Skin epidermis (tissue), 12 donors: ENCODE results near the gene ZNF326.
A peak's percentile ranks its signal among the peaks of the same experiment; 100 is the strongest.

ENCODE experiments used
- H3K27ac ChIP-seq, 21 experiments: fragments of 200-600 bp; sonication (generic) in 11 of 21; one replicate each; pipeline ENCODE4 v1.5.0; 2020; ENCODE audit warnings: mild to moderate bottlenecking in 3 of 21, inconsistent platforms in 2 of 21, moderate library complexity in 2 of 21
- H3K4me3 ChIP-seq, 7 experiments: fragments of 200-600 bp; sonication (generic) in 2 of 7; one replicate each; pipeline ENCODE4 v1.5.0; 2020; ENCODE audit warnings: inconsistent platforms in 2 of 7, mild to moderate bottlenecking in 2 of 7, moderate library complexity in 1 of 7

The ZNF326 gene

GRCh38 chr1:90067194-90067931, 72.5 kb downstream of the ZNF326 start:
- no peak overlapping the region for H3K27ac ChIP-seq

GRCh38 chr1:90068611-90069280, 73.8 kb downstream of the ZNF326 start:
- Histone ChIP-seq H3K4me3 (no peak overlapping the region), H3K27ac (no peak overlapping the region)

More at GRCh38 chr1:90067194-90067931, 72.5 kb downstream of the ZNF326 start:
- H3K4me3 ChIP-seq = no peak overlapping the region

GRCh38 chr1:90074137-90074536, 79.2 kb downstream of the ZNF326 start:
- Histone ChIP-seq H3K27ac (no peak overlapping the region), H3K4me3 (peak overlapping the region in 1 of 7 experiments; percentile 8)

GRCh38 chr1:90074566-90074965, 79.7 kb downstream of the ZNF326 start:
- Histone ChIP-seq H3K4me3 (peak overlapping the region in 1 of 7 experiments; percentile 8), H3K27ac (no peak overlapping the region)

GRCh38 chr1:90074970-90075391, 80.1 kb downstream of the ZNF326 start:
- H3K27ac ChIP-seq = no peak overlapping the region
- H3K4me3 ChIP-seq = no peak overlapping the region

- H3K4me3 ChIP-seq = no peak overlapping the region
- no peak overlapping the region for H3K27ac ChIP-seq
These were observed 89.1 kb downstream of the ZNF326 start for GRCh38 chr1:90083995-90084394.
